CD14-positive monocyte (primary cell): ENCODE measurements around the gene ACBD4. TPM values are rescaled to one million over a fixed set of nuclear protein-coding genes. Genes with fewer than 3 reads are reported as not detected.

Experiments used
- DNase-seq, 3 donors: peaks; one replicate each; pipeline ENCODE4 v3.0.0-alpha.2; 2011 to 2022
- H2AFZ ChIP-seq: 2 replicates; pipeline ENCODE4 v1.6.0; 2012; ENCODE audit warnings: mild to moderate bottlenecking, low read depth, low read length, inconsistent platforms; ENCODE audit not compliant: insufficient read depth, poor library complexity, severe bottlenecking
- H3K27ac ChIP-seq, 2 donors: 1 replicate in 1 of 2; 2 replicates in 1 of 2; pipeline ENCODE4 v1.5.1; 2012 to 2013; ENCODE audit warnings: low read length in 2 of 2, control low read depth in 1 of 2, inconsistent platforms in 1 of 2, low read depth in 1 of 2, mild to moderate bottlenecking in 1 of 2
- H3K27me3 ChIP-seq, 2 donors: one replicate each; pipeline versions ENCODE4 v1.6.0 to v1.6.1; 2011 to 2013; ENCODE audit warnings: low read length in 2 of 2; ENCODE audit not compliant: control insufficient read depth in 2 of 2, insufficient read depth in 2 of 2
- H3K36me3 ChIP-seq, 2 donors: replicated peaks in 1 of 2; 1 replicate in 1 of 2; 2 replicates in 1 of 2; pipeline versions ENCODE4 v1.5.1 to v1.6.1; 2012 to 2013; ENCODE audit warnings: low read length in 2 of 2, control low read depth in 1 of 2, inconsistent platforms in 1 of 2, mild to moderate bottlenecking in 1 of 2; ENCODE audit not compliant: insufficient read depth in 2 of 2, control insufficient read depth in 1 of 2
- H3K4me1 ChIP-seq, 2 donors: 1 replicate in 1 of 2; 2 replicates in 1 of 2; pipeline versions ENCODE4 v1.5.1 to v1.6.1; 2012 to 2013; ENCODE audit warnings: low read length in 2 of 2, control low read depth in 1 of 2, inconsistent platforms in 1 of 2, mild to moderate bottlenecking in 1 of 2, moderate library complexity in 1 of 2; ENCODE audit not compliant: insufficient read depth in 2 of 2, control insufficient read depth in 1 of 2
- H3K4me2 ChIP-seq: replicated peaks from 2 replicates; pipeline ENCODE3; 2012; ENCODE audit warnings: low read length, moderate library complexity, mild to moderate bottlenecking; ENCODE audit not compliant: poor library complexity, severe bottlenecking; ENCODE audit errors: extremely low read depth
- H3K4me3 ChIP-seq, 3 experiments: fragments of 200-600 bp in 1 of 3; sonication (generic) in 1 of 3; replicated peaks in 1 of 3; 1 replicate in 2 of 3; 2 replicates in 1 of 3; pipeline ENCODE4 v1.5.1; 2011 to 2013; ENCODE audit warnings: low read length in 3 of 3, mild to moderate bottlenecking in 3 of 3, control low read depth in 2 of 3, low read depth in 2 of 3, inconsistent platforms in 1 of 3, moderate library complexity in 1 of 3
- H3K79me2 ChIP-seq: 2 replicates; pipeline ENCODE4 v1.6.0; 2012; ENCODE audit warnings: mild to moderate bottlenecking, control low read depth, inconsistent platforms, low read length, moderate library complexity; ENCODE audit not compliant: insufficient read depth
- H3K9ac ChIP-seq: 2 replicates; pipeline ENCODE4 v1.6.0; 2017; ENCODE audit warnings: low read length, mild to moderate bottlenecking; ENCODE audit not compliant: insufficient read depth, poor library complexity, severe bottlenecking
- H3K9me3 ChIP-seq, 2 donors: replicated peaks in 1 of 2; 1 replicate in 1 of 2; 2 replicates in 1 of 2; pipeline versions ENCODE4 v1.5.1 to v1.6.1; 2012 to 2013; ENCODE audit warnings: low read length in 2 of 2, control low read depth in 1 of 2; ENCODE audit not compliant: control insufficient read depth in 1 of 2, insufficient read depth in 1 of 2
- H4K20me1 ChIP-seq: 2 replicates; pipeline ENCODE4 v1.6.0; 2012; ENCODE audit warnings: mild to moderate bottlenecking, low read length, control low read depth, moderate library complexity; ENCODE audit not compliant: insufficient read depth
- H3K27ac Mint-ChIP-seq, 7 donors: one replicate each; pipeline ENCODE4 v1.8.0; 2020; ENCODE audit warnings: mild to moderate bottlenecking in 7 of 7, mixed read lengths in 7 of 7, moderate library complexity in 6 of 7, inconsistent platforms in 2 of 7
- H3K27me3 Mint-ChIP-seq, 3 donors: one replicate each; pipeline ENCODE4 v1.8.0; 2021 to 2022; ENCODE audit warnings: low read depth in 3 of 3, mild to moderate bottlenecking in 3 of 3, mixed read lengths in 3 of 3, moderate library complexity in 3 of 3, inconsistent platforms in 1 of 3
- H3K36me3 Mint-ChIP-seq, 2 donors: one replicate each; pipeline ENCODE4 v1.8.0; 2020; ENCODE audit warnings: mixed read lengths in 2 of 2, inconsistent platforms in 1 of 2, mild to moderate bottlenecking in 1 of 2
- H3K4me1 Mint-ChIP-seq: one replicate; pipeline ENCODE4 v1.8.0; 2020; ENCODE audit warnings: mild to moderate bottlenecking, mixed read lengths
- H3K4me3 Mint-ChIP-seq, 2 donors: one replicate each; pipeline ENCODE4 v1.8.0; 2020; ENCODE audit warnings: mild to moderate bottlenecking in 2 of 2, mixed read lengths in 2 of 2, moderate library complexity in 1 of 2
- H3K9me3 Mint-ChIP-seq, 7 donors: one replicate each; pipeline ENCODE4 v1.8.0; 2020 to 2022; ENCODE audit warnings: mixed read lengths in 7 of 7, mild to moderate bottlenecking in 6 of 7, moderate library complexity in 6 of 7, inconsistent platforms in 2 of 7
- CTCF ChIP-seq: fragments of 200-600 bp; IDR thresholded peaks from one replicate; pipeline ENCODE4 v1.8.0; 2022; ENCODE audit warnings: antibody characterized with exemption, mild to moderate bottlenecking
- WGBS: methylation state at CpG from one replicate; pipeline ENCODE4 v1.1.5; 2013; ENCODE audit warnings: missing lambda C conversion rate; ENCODE audit not compliant: insufficient coverage; 5-methylcytosine and 5-hydroxymethylcytosine counted together
- intact Hi-C, 2 donors: fragments of 100-400 bp; cut with micrococcal nuclease; formaldehyde crosslinking; loops; one replicate each; pipeline versions ENCODE4 v1.15.0 to v1.15.1; 2023
- polyA plus RNA-seq, 3 donors: library from polyadenylated mRNA; depleted of rRNA in 1 of 3; unstranded in 2 of 3; stranded (reverse) in 1 of 3; fragments of 300-500 nt in 2 of 3; fragments of >200 nt in 1 of 3; fragmentation: Illumina TruSeq in 2 of 3; gene quantifications; 1 replicate in 2 of 3; 2 replicates in 1 of 3; pipeline ENCODE4 v1.2.3, GENCODE V29; 2012 to 2021

The ACBD4 gene
- polyA plus RNA-seq, 3 donors: 4.8 to 7.4 (median 6.2) TPM

GRCh38 chr17:45168991-45169752 lies 33.7 kb downstream of the ACBD4 start:
- no peaks in the 10 kb centered on the region for H3K27me3 ChIP-seq
- intact Hi-C loops: loop anchor here in 1 of 2 donors (2.0 kb wide), 1 partner anchor 20 kb away; the partner anchor contains the start of gene HEXIM1
- no peak overlapping the region for H2AFZ ChIP-seq
- TF ChIP-seq CTCF: no peak
- no peak overlapping the region for H3K4me3 ChIP-seq
- H4K20me1 ChIP-seq: no peaks in the 10 kb centered on the region
- no peaks in the 10 kb centered on the region for H3K9me3 ChIP-seq
- H3K27me3 Mint-ChIP-seq: no peaks in the 10 kb centered on the region
- no peak overlapping the region for H3K4me3 Mint-ChIP-seq
- 97% methylated on average over 37 of the region's 43 CpGs for WGBS
- peaks cover 13% of the 10 kb centered on the region for H3K79me2 ChIP-seq
- DNase-seq: no peak
- H3K9ac ChIP-seq: no peak overlapping the region
- no peak overlapping the region for H3K4me2 ChIP-seq
- H3K4me1 ChIP-seq: peaks cover 64 to 66% of the 10 kb centered on the region in 2 donors
- peak overlapping the region in 1 of 2 donors; percentile 92 for H3K27ac ChIP-seq
- H3K4me1 Mint-ChIP-seq: peaks cover 59% of the 10 kb centered on the region
- H3K27ac Mint-ChIP-seq: peak overlapping the region in 1 of 7 donors; percentile 63
- H3K36me3 ChIP-seq: no peaks in the 10 kb centered on the region
- peaks cover 5 to 18% of the 10 kb centered on the region in 2 donors for H3K36me3 Mint-ChIP-seq
- H3K9me3 Mint-ChIP-seq: no peaks in the 10 kb centered on the region

GRCh38 chr17:45170280-45170930 lies 34.9 kb downstream of the ACBD4 start:
- Histone ChIP-seq H3K9me3 (no peaks in the 10 kb centered on the region), H3K4me3 (peak overlapping the region in 1 of 3 experiments; percentile 73), H3K27ac (peak overlapping the region; percentile 77 to 92), H3K4me1 (peaks cover 58 to 61% of the 10 kb centered on the region in 2 donors), H4K20me1 (no peaks in the 10 kb centered on the region), H3K4me2 (peak overlapping the region; percentile 81), H3K36me3 (no peaks in the 10 kb centered on the region), H3K79me2 (peaks cover 13% of the 10 kb centered on the region), H2AFZ (peak overlapping the region; percentile 76), H3K27me3 (no peaks in the 10 kb centered on the region), H3K9ac (peak overlapping the region; percentile 56)
- Mint-ChIP-seq H3K36me3 (peaks cover 5 to 18% of the 10 kb centered on the region in 2 donors), H3K27me3 (no peaks in the 10 kb centered on the region), H3K4me3 (peak overlapping the region in 1 of 2 donors; percentile 77), H3K4me1 (peaks cover 49% of the 10 kb centered on the region), H3K9me3 (no peaks in the 10 kb centered on the region), H3K27ac (peak overlapping the region; percentile 92 to 99 (median 98))
- no peak for TF ChIP-seq CTCF
- no peak for DNase-seq
- WGBS: 100% methylated on average over 1 of the region's 12 CpGs
- intact Hi-C loops: no loop called here
